Stimulated activated CD4-positive, alpha-beta T cell treated with anti-CD3 and anti-CD28 coated beads, Interleukin-4, amount 100 ng/mL, for 24 hours (primary cell): ENCODE data around the gene COPE.

ENCODE experiments used
- DNase-seq: peaks from one replicate; pipeline ENCODE4 v3.0.0-alpha.2; 2020

Gene COPE

GRCh38 chr19:18889949-18890745 is 29.0 kb downstream of the COPE start:
- DNase-seq = no peak

- DNase-seq = no peak
These were observed 32.2 kb downstream of the COPE start for GRCh38 chr19:18886972-18887371.

- DNase-seq = no peak
These were observed 35.5 kb downstream of the COPE start for GRCh38 chr19:18883526-18884304.

GRCh38 chr19:18881491-18881890 is 37.7 kb downstream of the COPE start:
- no peak for DNase-seq

- DNase-seq = no peak
These were observed 39.4 kb downstream of the COPE start for GRCh38 chr19:18879579-18880373.

- DNase-seq = no peak
These were observed 40.2 kb downstream of the COPE start for GRCh38 chr19:18878858-18879578.

GRCh38 chr19:18878058-18878797 is 41.0 kb downstream of the COPE start:
- no peak for DNase-seq

- DNase-seq = no peak
These were observed 42.3 kb downstream of the COPE start for GRCh38 chr19:18876865-18877264.

GRCh38 chr19:18875726-18876125 is 43.5 kb downstream of the COPE start:
- DNase-seq = no peak

GRCh38 chr19:18871543-18871942 is 47.6 kb downstream of the COPE start:
- DNase-seq = no peak

- no peak for DNase-seq
These were observed 48.5 kb downstream of the COPE start for GRCh38 chr19:18870531-18871172.

GRCh38 chr19:18869781-18870530 is 49.2 kb downstream of the COPE start:
- DNase-seq = no peak

GRCh38 chr19:18869023-18869618 is 50.1 kb downstream of the COPE start:
- no peak for DNase-seq

- DNase-seq = no peak
These were observed 50.7 kb downstream of the COPE start for GRCh38 chr19:18868380-18869022.

GRCh38 chr19:18867751-18868150 is 51.4 kb downstream of the COPE start:
- DNase-seq = no peak

GRCh38 chr19:18867199-18867598 is 52.0 kb downstream of the COPE start:
- no peak for DNase-seq

- DNase-seq = no peak
These were observed 52.4 kb downstream of the COPE start for GRCh38 chr19:18866800-18867123.

GRCh38 chr19:18865973-18866799 is 53.0 kb downstream of the COPE start:
- peak; percentile 64 for DNase-seq
